GM19035 (cell line): ENCODE data around the gene POMT1.
"Not testable (repeated sequence)": the region's sequence is repeated elsewhere in the genome, so short reads cannot be mapped to it uniquely, and the experiment has no call there.

Experiments used
- ATAC-seq: cut with Tn5 transposase; IDR thresholded peaks from one replicate; pipeline ENCODE4 v1.9.1; 2021; ENCODE audit not compliant: unreplicated experiment

Gene POMT1

GRCh38 chr9:131523451-131524435 is 21.0 kb downstream of the POMT1 start:
- no peak for ATAC-seq

- ATAC-seq = no peak
These were observed 22.1 kb downstream of the POMT1 start for GRCh38 chr9:131524665-131525315.

GRCh38 chr9:131525643-131526565 is 23.2 kb downstream of the POMT1 start:
- no peak for ATAC-seq

GRCh38 chr9:131528186-131528585 is 25.5 kb downstream of the POMT1 start:
- no peak for ATAC-seq

- ATAC-seq = no peak
These were observed 26.3 kb downstream of the POMT1 start for GRCh38 chr9:131528886-131529505.

- ATAC-seq = no peak
These were observed 27.2 kb downstream of the POMT1 start for GRCh38 chr9:131529597-131530545.

- peak; percentile 29 for ATAC-seq
These were observed 27.8 kb downstream of the POMT1 start for GRCh38 chr9:131530546-131530919.

GRCh38 chr9:131530920-131531832 is 28.5 kb downstream of the POMT1 start, which contains the start of gene UCK1:
UCK1 (minus strand) TSS chr9:131531263; CDS start chr9:131531174, 89 bp downstream.
- peak; percentile 86 for ATAC-seq

- no peak for ATAC-seq
These were observed 32.1 kb downstream of the POMT1 start for GRCh38 chr9:131534721-131535237.

GRCh38 chr9:131537946-131538345 is 35.2 kb downstream of the POMT1 start:
- no peak for ATAC-seq

- ATAC-seq = no peak
These were observed 36.7 kb downstream of the POMT1 start for GRCh38 chr9:131539223-131539923.

GRCh38 chr9:131543141-131543540 is 40.4 kb downstream of the POMT1 start:
- no peak for ATAC-seq

GRCh38 chr9:131545003-131545785 is 42.5 kb downstream of the POMT1 start, which contains the start of gene PRRT1B:
PRRT1B (plus strand) TSS chr9:131545523; CDS start chr9:131545616, 93 bp downstream.
- ATAC-seq = no peak

GRCh38 chr9:131545786-131546335 is 43.1 kb downstream of the POMT1 start:
- ATAC-seq = no peak

GRCh38 chr9:131546336-131547084 is 43.8 kb downstream of the POMT1 start:
- ATAC-seq = no peak

GRCh38 chr9:131549186-131549585 is 46.5 kb downstream of the POMT1 start:
- ATAC-seq = not testable (repeated sequence)
